Measurements from ENCODE around the gene ARID1B.

- TF ChIP-seq, protein P1, sequence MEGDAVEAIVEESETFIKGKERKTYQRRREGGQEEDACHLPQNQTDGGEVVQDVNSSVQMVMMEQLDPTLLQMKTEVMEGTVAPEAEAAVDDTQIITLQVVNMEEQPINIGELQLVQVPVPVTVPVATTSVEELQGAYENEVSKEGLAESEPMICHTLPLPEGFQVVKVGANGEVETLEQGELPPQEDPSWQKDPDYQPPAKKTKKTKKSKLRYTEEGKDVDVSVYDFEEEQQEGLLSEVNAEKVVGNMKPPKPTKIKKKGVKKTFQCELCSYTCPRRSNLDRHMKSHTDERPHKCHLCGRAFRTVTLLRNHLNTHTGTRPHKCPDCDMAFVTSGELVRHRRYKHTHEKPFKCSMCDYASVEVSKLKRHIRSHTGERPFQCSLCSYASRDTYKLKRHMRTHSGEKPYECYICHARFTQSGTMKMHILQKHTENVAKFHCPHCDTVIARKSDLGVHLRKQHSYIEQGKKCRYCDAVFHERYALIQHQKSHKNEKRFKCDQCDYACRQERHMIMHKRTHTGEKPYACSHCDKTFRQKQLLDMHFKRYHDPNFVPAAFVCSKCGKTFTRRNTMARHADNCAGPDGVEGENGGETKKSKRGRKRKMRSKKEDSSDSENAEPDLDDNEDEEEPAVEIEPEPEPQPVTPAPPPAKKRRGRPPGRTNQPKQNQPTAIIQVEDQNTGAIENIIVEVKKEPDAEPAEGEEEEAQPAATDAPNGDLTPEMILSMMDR (conservative IDR thresholded peaks at IDR 0.05; ENCODE audit: low read depth, low read length), result no peak
- TF ChIP-seq EZH2 (IDR thresholded peaks at IDR 0.05; ENCODE audit: low read length, unreplicated experiment), result no peak
- TF ChIP-seq EZH2phosphoT487 (IDR thresholded peaks at IDR 0.05; ENCODE audit: borderline replicate concordance, low read length), result no peak
These were observed 374.8 kb downstream of the ARID1B start for GRCh38 chr6:157151989-157152388.
